SIG-M5 (cell line): ENCODE data around the gene MAP7D2.

Experiments
- DNase-seq: peaks from one replicate; lab custom pipeline; 2025; lab: John Stamatoyannopoulos, UW

The MAP7D2 gene

DNA sequence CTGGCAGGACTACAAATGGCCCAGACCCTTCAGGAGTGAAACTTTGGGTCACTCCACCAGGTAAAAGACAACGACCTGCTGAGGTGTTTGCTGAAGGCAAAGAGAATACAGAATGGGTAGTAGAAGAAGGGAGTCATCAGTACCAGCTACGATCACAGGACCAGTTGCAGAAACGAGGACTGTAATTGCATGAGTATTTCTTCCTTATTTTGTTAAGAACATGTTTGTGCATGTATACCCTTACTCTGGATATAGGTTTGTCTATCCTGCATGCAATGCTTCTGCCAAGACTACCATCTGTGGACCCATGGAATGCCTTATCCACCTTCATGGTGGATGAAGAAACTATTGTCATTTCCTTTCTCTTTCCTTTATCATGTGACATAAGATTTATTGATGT is 77.7 kb downstream of the MAP7D2 start:
- no peak for DNase-seq

DNA sequence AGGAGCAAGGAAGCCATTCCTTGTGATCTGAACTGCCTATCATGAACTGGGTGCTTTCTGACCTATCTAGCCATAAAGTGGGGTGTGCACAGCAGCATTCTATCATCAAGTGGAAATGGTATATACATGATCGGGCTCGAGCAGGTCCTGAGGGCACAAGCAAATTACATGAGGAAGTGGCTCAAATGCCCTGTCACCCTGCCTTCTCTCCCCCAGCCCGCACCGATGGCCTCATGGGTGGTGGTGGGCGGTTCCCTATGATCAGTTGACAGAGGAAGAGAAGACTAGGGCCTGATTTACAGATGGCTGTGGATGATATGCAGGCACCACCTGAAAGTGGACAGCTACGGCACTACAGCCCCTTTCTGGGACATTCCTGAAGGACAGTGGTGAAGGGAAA is 79.5 kb downstream of the MAP7D2 start:
- no peak for DNase-seq

- DNase-seq, result no peak
Observed at GRCh38 chrX:20032201-20032600, 84.5 kb downstream of the MAP7D2 start.

DNA sequence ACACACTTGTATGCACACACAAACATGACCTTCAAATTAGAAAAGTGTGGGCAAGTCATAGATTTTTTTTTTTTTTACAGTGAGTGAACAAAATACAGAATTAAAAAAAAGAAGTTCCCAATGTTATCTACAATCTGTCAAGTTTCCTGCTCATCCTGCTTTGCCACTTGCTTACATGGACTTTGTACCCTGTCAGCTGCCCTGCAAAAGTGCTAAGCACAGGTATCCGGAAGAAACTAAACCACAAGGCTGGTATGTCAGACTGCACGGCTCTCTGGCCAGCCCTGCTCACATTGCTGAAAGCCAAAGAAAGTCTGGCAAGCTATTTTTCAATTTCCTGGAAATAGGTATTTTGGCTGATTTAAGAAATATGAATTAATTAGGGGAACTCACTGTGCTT is 87.0 kb downstream of the MAP7D2 start:
- no peak for DNase-seq

DNA sequence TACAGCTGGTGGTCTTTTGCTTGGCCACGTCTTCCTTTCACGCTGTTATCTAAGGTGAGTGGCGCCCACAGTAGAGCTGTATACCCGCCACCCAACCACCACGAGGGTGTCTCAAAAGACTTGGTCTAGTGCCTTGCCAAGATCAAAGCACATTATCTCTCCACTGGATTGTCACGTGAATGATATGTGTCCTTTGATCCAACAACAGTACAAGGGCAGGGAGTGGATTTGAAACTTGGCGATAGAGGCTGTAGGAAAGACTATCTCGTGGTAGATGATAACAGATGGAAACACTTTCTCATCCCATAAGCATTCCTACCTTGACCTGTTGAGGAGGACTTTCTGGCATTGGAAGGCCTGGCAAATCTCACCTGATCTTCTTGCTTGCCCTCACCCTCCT is 88.1 kb downstream of the MAP7D2 start:
- no peak for DNase-seq

DNA sequence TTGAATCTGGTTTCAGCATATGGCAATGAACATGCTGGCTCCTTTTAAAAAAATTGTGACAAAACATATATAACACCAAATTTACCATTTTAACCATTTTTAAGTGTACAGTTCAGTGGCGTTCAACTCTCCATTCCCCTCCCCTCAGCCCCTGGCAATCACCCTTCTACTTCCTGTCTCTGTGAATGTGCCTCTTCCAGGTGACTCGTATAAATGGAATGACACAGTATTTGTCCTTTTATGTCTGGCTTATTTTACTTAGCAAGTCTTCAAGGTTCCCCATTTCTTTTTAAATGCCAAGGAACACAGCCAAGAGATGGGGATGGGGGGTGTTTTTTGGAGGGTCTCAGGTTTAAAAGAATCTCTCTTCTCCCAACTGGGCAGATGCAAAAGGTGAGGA is 90.4 kb downstream of the MAP7D2 start:
- DNase-seq, result no peak

DNA sequence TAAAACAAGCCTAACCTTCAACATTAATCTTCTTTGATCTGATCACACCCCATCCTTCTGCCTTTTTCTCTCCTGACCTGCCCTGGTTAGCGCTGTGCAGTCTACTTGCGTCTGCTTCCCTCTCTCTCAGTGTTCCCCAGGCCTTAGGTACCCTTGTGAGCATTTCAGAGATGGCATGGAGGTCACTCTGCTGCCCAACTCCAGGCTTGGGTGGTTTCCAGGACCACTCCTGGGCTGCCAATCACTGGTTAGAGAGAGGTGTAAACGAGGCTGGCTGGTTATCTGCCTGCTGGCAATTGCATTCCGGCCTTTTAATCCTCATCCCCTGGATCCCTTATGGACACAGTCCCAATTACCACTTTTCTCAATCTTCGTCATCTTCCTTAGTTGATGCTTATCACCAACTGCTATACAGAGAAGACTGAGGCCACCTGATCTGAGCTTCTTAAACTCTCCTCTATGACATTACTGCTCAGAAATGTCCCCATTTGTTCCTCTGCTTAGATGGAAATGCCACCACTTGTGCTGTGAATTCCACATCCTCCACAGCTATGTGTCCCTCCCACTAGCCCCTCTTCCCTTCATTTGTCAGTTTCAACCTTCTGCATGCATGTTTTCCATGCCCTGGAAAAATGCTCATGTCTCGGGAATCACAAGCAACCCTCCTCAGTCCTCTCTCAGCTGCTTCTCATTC is 96.9 kb downstream of the MAP7D2 start:
- no peak for DNase-seq

DNA sequence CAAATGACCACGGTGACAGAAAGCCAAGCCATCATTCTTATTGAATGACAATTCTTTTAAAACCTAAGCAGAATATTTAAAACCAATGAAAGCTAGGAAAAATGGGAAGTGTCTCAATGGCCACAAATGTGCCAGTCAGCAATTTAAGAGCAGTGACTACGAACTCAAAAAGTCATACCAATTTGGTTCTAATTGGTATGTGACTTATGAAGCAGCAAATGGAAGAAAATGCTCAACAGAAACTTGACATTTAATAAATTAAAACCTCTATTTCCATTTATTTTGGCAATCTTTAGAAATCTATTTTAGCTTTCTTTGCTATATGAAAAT is 100.1 kb downstream of the MAP7D2 start:
- DNase-seq, result no peak

DNA sequence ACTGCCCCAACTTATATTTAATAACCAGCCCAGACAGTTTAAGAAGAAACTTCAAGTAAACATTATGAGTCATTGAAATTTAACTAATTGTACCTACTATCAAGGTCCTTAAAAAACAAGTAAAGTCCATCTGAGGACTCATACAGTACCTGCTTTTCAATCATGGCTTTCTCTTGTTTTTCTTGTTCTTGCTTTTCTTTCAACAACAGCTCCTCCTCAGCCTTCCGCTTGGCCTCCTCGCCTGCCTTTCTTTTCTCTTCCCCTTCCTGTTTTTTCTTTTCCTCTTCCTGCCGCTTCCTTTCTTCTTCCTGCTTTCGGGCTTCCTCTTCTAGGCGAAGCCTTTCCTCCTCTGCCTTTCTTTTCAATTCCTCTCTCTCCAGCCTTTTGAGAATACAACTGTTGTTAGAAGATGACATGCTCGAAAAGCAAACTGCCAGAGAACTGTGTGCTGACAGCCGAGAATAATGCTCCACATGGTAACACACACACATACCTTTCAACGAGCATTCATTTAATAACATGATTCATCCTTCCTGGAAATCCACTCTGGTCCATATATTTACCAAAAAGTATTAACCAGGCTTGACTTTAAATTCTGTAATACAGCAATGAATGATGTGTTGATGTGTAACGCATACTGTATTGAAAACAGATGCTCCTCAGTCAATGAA is 100.6 kb downstream of the MAP7D2 start:
- no peak for DNase-seq

GRCh38 chrX:20015422-20015821 is 101.3 kb downstream of the MAP7D2 start:
- DNase-seq, result no peak

DNA sequence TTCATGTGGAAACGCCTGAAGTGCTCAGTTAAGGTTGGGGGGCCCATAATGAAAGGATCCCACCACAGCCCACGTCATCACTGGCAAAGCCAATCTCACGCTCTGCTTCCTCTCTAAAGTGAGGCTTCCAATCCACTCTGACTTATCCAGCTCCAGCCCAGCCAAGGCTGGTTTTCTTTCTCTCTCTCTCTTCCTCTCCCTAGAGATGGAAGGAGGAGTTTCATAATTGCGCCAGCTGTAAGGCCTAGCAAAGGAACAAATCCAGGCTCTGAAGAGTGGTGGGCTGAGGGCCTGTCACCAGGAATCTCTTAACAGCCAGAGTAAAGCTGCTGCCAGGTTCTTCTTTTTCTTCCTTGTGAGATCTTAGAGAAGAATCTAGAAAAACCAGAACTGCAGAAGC is 105.1 kb downstream of the MAP7D2 start:
- DNase-seq, result no peak

GRCh38 chrX:20007962-20008622 is 108.6 kb downstream of the MAP7D2 start:
- DNase-seq, result no peak

DNA sequence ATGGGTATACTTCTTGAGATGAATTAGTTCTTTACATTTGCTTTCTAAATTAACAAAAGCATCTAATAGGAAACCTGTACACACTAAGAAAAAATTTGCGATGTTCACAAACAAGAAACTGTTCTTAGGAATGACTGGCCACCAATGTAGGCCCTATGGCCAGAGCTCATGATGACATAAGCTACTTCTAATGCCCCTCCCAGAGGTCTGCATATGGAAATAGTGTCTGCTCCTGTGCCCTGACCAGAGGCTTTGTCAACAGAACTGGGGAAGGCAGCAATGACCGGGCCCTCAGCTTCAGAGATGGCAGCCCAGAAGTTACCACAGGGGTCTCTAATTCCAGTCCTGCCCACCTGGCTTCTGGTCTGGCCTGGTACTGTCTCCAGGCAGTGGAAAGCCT is 110.8 kb downstream of the MAP7D2 start:
- DNase-seq, result no peak

DNA sequence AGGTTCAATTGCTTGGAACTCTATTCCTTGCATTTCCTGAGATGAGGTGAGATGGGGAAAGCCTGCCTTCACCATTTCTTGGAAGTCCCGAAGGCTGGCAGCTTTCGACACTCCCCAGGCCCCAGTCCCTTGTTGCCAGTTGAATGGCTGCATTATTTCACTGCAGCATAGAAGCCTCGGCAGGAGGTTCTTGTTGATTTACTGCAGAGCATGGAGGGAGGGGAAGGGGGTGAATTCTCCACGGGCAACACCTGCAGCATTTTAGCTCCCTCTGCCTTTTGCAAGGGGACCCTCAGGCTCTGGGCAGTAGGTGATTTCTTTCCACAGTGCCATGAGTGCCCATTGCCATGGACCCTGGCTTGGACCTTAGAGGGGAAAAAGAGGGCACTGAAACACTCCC is 115.1 kb downstream of the MAP7D2 start:
- no peak for DNase-seq

- DNase-seq, result no peak
Observed at GRCh38 chrX:19991350-19991718, 125.4 kb downstream of the MAP7D2 start.

DNA sequence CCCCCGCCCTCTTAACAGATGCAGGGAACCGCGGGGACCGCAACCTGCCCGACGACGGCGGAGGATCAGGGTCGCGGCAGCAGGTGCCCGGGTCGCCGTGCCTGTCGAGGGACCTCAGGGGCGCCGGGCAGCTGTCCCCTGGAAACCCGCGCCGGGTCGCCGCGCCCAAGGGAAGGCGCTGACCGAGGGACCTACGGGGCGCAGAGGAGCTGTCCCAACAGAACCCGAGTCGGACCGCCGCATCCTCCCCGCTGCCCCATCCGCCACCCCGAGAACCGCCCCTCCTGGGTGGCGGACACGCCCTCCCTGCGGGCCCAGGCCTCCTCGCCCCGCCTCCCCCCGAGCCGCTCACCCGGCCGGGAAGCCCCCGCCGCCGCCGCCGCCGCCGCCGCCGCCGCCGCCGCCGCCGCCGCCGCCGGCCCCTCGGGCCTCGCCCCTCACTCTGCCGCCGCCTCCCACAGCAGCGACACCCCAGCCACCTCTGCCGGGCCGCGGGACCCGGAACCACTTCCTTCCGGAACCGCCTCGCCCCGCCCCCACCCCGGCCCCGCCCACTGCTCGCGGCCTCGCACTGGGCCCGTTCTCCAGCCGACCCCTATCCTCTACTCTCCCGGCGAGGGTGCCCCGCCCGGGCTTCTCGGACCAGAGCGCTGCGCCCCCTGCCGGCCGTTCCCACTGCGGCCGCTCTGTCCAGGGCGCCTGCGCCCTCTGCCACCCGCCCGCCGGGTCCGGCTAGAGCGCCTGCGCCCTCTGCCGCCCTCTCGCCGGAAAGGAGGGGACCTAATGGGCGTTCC is 126.0 kb downstream of the MAP7D2 start, which contains the start of gene BCLAF3:
BCLAF3 (minus strand) TSS at position 506 of the 794 bp plus-strand sequence. CDS start 20,797 bp downstream, outside the sequence.
- no peak for DNase-seq

GRCh38 chrX:19990151-19990555 is 126.6 kb downstream of the MAP7D2 start:
- no peak for DNase-seq

- no peak for DNase-seq
Observed at GRCh38 chrX:19987856-19988255, 128.9 kb downstream of the MAP7D2 start.

- no peak for DNase-seq
Observed at GRCh38 chrX:19986531-19986930, 130.2 kb downstream of the MAP7D2 start.

GRCh38 chrX:19981947-19982346 is 134.8 kb downstream of the MAP7D2 start:
- DNase-seq, result no peak

DNA sequence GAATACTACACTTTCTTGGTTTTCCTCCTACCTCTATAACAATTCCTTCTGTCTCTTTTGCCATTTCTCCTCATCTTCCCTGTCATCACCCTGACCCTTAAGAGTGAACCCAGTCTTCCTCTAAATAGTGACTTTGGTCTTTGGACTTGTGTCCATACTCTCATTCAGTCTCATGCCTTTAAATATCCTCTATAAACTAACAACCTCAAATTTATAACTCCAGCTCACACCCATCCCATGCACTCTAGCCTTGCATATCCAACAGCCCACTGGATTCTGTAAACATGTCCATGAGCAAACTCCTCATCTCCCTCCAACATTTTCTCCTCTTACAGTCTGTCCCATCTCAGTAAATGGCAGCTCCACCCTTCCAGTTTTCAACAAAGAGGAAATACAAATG is 140.9 kb downstream of the MAP7D2 start:
- no peak for DNase-seq

GRCh38 chrX:19972984-19973383 is 143.7 kb downstream of the MAP7D2 start:
- no peak for DNase-seq

DNA sequence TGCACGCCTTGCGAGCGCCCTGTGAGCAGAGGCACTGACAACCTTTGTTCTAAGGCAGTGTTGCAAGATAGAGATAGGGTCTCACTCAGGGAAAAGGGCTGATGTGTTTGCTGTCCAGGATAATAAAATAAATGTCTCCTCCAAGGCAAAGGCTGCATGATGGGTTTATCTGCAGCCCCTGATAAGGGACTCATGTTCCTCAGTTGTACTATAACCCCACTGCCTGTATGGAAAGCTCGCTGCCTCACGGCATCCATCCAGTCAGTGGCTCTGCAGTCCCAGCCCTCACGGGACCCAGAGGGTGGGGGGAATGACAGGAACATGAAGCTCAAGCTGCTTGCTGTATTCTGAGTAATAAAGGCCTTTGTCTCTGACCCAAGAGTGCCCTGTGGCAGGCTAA is 148.4 kb downstream of the MAP7D2 start:
- no peak for DNase-seq
